Activated CD8-positive, alpha-beta memory T cell treated with anti-CD3 and anti-CD28 coated beads, Interleukin-2, amount 50 U/mL, for 1 hour (primary cell): ENCODE data around the gene IWS1.
"Not testable (repeated sequence)": the region's sequence is repeated elsewhere in the genome, so short reads cannot be mapped to it uniquely, and the experiment has no call there.

ENCODE experiments used
- DNase-seq: peaks from one replicate; pipeline ENCODE4 v3.0.0-alpha.2; 2020; ENCODE audit errors: extremely low read depth

IWS1 gene

GRCh38 chr2:127528487-127528886 is 2.2 kb upstream of the IWS1 start:
- no peak for DNase-seq

DNA sequence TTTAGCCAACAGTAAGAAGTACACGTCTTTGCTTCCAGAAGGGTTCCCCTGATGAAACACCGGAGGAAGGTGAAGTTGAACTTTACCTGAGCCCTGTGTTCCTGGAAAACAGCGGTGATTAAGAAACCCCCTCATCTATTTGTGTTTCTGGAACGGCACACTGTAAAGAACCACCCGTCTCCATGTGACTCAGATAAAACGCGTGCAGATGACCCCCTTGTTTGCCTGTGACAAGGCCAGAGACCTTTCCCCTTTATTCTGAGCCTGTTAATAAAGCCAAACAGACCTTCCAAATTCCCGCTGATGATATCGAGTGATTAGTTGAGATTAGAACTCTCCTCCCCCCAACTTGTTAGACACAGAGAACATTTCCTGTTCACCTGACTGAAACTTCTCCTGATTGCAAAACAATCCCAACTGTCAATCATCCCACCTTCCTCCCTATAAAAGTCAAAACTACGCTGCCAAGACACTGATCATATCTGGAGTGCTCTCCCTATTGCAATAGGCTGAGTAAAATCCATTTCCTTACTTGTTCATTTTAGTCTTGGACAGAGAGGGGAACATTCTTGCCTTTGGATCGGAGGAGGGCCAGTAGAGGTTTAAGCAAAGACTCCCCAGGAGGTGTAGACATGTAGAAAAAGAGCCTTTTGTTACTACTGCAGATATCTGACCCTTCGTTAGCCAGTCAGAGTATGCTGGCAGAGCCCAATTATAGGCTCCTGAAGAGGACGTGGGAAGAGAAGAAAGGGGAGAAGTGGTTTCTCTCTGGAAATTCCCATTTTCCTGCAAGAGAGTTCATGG is 914 bp upstream of the IWS1 start:
- DNase-seq, result peak; percentile 4

DNA sequence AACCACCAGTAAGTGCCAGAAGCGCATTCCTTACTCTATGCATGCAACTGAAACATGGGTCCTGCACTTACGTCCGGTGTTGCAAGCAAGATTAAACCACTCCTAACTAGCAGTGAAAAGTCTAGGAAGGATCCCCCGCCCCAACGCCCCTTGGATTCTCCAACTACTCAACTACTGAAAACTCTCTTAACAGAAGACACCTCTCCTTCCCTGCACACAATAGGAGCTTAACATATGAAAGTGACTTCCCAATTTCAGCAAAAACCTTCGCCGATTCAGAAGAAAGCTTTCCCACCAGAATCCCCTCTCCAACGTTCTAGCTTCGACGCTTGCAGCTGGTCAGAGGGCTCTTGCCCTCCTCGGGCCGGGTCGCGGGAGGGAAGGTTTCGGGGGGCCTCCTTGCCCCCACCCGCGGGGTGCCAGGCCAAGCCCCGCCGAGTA is 578 bp downstream of the IWS1 start:
- no peak for DNase-seq

DNA sequence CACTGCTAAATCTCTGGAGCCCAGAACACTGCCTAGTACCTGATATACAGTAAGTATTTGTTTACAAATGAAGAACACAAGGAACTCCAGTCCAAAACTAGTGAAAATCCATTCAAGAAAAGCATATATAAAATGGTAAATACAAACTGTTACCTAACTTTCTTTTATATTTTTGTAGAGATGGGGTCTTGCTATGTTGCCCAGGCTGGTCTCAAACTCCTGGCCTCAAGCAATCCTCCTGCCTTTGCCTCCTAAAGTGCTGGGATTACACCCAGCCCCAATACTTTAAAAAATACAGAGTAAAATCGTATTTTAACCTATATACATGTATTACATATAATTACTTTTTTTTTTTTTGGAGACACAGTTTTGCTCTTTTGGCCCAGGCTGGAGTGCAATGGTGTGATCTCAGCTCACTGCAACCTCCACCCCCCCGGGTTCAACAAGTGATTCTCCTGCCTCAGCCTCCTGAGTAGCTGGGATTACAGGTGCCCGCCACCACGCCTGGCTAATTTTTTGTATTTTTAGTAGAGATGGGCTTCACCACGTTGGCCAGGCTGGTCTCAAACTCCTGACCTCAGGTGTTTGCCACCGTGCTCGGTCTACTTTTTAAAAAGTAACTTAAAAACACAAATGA is 2.0 kb downstream of the IWS1 start:
- DNase-seq, result not testable (repeated sequence)

DNA sequence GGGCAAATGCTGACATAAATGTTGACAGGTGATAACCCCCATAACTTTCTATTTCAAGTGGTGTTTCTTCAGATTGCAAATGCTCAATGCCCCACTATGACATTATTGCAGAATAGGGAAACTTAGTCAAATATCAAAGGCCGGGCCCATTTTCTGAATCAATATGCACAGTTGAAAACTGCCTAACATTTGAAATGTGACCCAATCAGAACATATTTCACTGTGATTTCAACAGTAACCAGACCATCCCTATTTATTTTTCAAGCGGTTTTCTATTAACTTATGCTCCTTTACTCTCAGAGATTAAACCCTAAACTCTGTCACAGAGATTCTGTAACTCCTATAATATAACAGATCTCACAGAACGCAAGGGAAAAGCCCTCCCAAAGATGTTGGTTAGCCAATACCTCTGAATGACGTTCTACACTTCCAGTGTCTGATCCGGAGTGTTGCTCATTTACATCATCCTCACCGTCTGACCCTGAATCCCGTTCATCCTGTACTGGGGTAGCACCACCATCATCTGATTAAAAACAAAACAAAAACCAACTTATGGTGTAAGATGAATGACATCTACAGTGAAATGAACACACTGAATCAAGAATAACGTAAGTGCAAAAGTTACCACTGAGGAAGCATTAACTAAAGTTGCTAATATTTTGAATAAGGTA is 2.9 kb downstream of the IWS1 start:
- no peak for DNase-seq

DNA sequence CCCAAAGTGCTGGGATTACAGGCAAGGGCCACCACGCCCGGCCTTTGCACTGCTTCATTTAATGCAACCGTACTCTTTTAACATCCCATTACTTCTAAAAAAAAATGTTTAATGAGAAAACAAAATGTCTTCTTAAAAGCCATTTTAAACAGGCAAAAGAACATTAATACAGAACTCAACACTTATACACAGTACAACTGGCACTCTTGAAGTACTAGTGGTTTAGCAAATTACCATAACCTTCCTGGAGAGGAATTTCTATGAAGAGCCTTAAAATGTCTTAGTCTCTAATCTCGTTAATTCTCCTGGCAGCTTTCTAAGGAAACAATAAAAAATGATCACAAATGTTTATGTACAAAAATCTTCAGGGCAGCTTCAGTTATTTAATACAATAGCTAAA is 5.9 kb downstream of the IWS1 start:
- no peak for DNase-seq

- DNase-seq, result no peak
Measured at GRCh38 chr2:127517465-127517864, 8.8 kb downstream of the IWS1 start.

DNA sequence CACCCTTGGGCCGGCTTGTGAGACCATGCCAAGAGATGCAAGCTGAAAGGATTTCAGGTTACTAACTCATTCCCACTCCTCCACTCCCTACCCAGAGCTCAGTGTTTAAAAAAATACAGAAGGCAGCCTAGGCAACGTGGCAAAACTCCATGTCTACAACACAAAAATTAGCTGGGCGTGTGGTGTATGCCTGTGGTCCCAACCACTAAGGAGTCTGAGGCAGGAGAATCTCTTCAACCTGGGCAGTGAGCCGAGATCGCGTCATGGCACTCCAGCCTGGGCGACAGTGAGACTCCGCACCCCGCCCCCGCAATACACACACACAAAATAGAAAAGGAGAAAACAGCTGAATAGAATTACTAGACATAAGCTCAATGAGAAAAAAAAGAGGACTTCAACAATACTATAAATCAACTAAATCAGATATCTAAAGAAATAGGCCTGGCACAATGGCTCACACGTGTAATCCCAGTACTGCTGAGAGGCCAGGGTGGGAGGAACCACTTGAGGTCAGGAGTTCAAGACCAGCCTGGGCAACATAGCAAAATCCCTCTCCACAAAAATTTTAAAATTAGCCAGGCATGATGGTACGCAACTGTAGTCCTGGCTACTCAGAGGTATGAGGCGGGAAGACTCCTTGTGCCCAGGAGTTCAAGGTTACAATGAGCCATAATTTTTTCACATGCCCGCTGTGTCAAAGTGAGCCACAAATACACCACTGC is 10.1 kb downstream of the IWS1 start:
- no peak for DNase-seq

DNA sequence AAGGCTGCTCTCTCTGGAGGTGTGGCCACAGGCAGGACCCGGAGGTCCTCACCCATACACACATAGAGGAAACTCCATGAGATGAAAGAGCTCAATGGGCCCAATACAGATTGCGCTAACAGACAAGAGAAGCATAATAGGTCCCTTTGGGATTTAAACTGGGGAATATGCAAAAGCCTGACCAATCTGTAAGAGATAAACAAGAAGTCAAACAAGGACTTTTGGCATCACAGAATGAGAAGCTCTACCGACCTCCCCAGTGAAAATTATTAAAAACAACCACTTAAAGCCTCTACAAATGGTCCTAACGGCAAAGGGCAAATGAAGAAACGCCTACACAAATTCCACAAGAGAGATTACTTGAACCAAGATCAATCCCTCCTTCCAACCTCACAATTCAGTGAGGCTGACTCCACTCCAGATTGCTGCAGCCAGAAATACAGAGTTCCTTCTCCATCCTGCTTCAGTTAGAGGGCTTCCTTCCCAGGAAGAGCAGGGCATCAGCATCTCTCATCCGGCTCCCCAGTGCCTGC is 10.8 kb downstream of the IWS1 start:
- DNase-seq, result no peak

DNA sequence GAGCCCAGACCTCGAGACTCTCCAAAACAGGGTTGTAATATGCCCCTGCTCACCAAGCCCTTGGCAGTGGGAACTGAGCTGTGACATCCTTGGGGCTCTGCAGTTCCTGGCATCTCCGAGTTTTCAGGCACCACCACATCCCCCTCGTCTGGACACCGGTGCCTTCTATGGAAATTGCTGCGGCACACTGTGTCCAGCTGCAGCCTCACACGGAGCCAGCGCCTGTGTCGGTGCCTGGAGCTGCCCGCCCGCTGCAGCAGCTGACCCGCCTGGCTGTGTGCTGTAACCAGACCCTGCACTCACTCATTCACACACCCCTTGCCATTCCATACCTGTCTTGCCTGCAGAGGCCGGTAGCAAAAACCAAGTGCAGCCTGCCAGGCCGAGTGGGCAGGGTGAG is 11.8 kb downstream of the IWS1 start:
- no peak for DNase-seq

DNA sequence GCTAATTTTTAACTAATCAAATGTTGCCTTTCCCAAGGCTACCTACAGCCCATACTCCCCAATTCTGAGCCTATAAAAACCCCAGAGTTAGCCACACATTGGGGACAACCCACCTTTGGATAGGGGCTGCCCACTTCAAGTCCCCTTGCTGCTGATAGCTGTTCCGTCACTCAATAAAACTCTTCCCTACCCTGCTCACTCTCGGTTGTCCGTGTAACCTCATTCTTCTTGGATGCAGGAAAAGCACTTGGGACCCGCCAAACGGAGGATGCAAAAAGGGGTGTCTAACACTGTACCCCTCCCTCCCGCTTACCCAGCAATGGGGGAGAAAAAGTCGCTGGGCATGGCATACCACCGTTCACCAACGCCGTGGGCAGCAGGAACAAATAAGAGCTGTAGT is 12.2 kb downstream of the IWS1 start:
- no peak for DNase-seq

DNA sequence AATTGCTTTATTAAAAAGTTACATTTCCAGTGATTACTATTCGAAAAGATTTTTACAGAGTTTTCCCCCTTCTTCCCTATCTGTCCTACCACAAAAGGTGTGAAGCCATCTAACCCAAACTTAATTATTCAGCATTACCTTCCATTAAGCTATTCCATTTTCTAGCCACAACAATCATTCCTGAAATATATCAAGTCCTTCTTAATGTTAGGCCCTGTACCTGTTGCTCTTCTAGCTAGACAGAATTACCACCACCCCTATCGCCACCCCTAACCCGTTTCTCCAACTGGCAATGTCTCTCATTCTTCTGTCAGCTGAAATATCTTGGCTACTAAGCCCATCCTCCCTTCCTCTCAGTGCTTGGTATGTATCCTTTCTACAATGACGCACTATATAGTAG is 13.9 kb downstream of the IWS1 start:
- no peak for DNase-seq

DNA sequence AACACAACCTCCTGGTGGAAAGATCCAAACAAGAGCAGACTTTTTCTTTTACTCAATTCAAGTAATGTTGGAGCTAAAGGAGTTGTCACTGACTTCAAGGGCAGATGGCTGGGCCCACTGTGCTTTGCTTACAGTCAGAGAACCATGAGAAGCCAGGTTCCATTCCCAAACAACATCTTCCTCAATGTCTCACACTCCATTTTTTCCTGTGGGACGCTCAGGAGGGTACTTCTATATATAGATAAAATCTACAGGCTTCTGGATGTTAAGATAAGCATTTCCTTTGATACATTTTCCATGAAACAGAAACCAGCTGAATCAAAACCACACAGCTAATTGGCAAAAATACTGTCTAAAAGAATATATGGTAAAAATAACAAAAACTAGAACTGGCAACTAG is 14.4 kb downstream of the IWS1 start:
- no peak for DNase-seq

DNA sequence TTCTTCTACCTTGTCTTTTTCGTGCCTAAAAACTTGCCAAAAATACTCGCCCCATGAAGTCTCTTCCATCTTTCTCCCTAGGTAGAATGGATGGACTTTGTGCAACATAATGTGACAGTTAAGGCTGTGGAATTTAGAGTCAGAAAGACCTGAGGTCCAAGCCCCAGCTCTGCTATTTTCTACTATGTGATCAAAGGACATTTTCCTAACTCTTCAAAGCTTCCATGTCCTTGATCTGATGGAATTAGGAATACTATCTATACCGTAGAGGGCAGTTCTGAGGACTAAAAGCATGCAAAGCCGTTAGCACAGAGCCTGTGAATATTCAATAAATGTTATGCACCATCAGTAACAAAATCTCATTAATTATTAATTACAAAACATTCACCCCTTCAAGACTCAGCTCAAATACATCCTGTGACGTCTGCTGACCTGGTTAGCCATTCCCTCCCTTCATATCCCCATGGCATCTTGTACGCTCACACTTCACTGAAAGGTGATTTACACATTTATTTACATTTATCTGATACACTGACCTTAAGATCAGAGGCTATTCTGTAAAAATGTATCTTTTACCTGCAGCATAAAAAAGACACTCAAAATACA is 15.1 kb downstream of the IWS1 start:
- no peak for DNase-seq

GRCh38 chr2:127510073-127510472 is 16.2 kb downstream of the IWS1 start:
- no peak for DNase-seq

DNA sequence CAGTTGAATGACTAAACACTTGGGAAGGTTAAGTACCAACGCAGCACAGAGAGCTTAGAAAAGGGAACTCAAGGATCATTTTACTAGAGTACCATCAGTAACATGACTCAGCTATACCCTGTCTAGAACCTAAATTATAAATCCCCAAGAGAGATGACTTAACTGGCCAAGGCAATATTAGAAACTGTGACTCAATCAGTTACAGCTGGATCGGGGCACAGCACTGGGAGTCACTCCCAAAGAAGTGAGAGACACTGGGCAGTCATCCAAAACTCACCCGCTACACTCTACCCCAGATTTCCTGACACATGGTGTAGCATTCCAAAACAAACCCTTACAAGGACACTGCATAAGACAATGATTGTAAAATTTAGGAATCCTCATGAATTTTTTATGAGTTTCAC is 17.7 kb downstream of the IWS1 start:
- no peak for DNase-seq

DNA sequence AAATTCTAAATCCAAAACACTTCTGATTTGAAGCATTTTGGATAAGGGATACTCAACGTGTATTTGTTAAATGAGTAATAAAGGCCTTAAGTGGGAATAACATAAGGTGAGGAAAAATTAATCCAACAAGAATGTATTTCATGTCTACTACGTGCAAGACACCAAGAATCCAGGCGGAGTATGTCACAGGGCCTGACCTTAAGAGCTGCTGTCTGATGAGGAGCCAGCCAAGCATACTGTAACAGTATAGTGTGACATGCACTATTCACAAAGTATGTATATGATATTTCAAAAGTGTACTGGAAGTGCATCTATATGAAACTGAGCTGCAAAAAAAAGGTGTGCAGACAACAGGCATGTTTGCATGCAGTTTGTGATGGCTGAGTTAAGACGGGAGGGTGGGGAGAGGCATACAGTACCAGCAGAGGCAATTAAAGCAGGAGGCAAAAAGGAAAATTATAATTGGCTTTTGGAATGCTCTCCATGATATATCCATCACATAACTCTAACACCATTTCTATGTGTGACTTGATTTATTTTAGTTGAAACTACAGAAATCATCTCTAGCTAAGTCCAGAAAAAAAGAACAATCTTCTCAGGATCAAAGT is 18.2 kb downstream of the IWS1 start:
- no peak for DNase-seq

DNA sequence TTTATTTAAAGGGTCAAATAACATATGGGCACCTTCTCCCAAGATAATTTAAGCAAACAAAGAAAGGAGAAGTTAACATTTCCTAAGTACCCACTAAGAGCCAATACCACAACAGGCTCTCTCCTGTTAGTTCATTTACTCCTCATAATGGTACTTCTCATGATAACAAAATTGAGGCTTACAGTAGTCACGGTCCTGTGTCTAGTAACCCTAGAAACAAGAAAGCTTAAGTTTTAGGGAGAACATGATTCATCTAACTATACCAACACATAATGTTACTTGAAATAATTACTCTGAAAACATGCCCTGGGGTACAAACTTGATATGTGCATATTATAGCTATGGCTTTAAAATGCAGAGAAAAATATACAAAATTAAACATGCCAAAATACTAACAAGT is 19.8 kb downstream of the IWS1 start:
- no peak for DNase-seq

GRCh38 chr2:127504552-127505430 is 21.5 kb downstream of the IWS1 start:
- no peak for DNase-seq

GRCh38 chr2:127503491-127503890 is 22.8 kb downstream of the IWS1 start:
- DNase-seq, result no peak
